Bronchial epithelial cell (primary cell): ENCODE measurements around the gene CADM1. TPM values are rescaled to one million over a fixed set of nuclear protein-coding genes. Genes with fewer than 3 reads are reported as not detected.

Experiments used
- DNase-seq: peaks from one replicate; pipeline ENCODE4 v3.0.0-alpha.2; 2010; ENCODE audit warnings: low read depth
- FAIRE-seq: peaks from 2 replicates; lab custom pipeline; 2011; peaks lifted over from hg19 to GRCh38; lab: Jason Lieb, UNC
- H3K27me3 ChIP-seq: 2 replicates; pipeline ENCODE4 v1.5.1; 2011; ENCODE audit warnings: low read length; ENCODE audit not compliant: control insufficient read depth, insufficient read depth
- H3K36me3 ChIP-seq: 2 replicates; pipeline ENCODE4 v1.5.1; 2011; ENCODE audit warnings: low read length; ENCODE audit not compliant: control insufficient read depth, insufficient read depth
- H3K4me3 ChIP-seq: 2 replicates; pipeline ENCODE4 v1.5.1; 2011; ENCODE audit warnings: mild to moderate bottlenecking, low read depth, low read length, control low read depth
- total RNA-seq: library from RNA; depleted of rRNA; stranded (reverse); fragments of >200 nt; gene quantifications from 2 replicates; pipeline ENCODE4 v1.2.1, GENCODE V29; 2014
- TF ChIP-seq, protein P1 (sequence below): IDR thresholded peaks from 2 replicates; pipeline ENCODE4 v1.5.1; 2011; ENCODE audit warnings: mild to moderate bottlenecking, moderate library complexity, low read length, control low read depth, inconsistent platforms; ENCODE audit not compliant: insufficient read depth, severe bottlenecking

Gene CADM1
- total RNA-seq, 1 donor from 2014 or later: 1.6 TPM

DNA sequence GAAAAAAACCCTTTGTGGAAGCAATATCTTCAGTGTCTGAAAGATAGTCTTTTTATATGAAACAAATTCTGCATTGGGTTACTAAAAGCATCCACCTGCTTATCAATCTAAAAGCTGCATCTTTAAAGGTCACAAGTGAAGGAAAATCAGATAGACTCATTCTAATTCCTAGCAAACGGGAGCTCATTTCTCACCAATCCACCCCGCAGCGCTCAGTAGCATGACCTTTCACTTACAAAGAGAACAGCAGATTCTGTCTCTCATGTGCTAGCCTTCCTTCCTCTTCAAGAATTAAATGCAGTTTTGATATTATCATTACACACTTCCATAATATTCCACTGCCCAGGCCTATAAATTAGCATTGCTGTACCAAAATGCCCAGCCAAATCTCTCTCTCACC is 212.9 kb downstream of the CADM1 start:
- DNase-seq (no peak), FAIRE-seq (no peak)
- TF ChIP-seq, protein P1, sequence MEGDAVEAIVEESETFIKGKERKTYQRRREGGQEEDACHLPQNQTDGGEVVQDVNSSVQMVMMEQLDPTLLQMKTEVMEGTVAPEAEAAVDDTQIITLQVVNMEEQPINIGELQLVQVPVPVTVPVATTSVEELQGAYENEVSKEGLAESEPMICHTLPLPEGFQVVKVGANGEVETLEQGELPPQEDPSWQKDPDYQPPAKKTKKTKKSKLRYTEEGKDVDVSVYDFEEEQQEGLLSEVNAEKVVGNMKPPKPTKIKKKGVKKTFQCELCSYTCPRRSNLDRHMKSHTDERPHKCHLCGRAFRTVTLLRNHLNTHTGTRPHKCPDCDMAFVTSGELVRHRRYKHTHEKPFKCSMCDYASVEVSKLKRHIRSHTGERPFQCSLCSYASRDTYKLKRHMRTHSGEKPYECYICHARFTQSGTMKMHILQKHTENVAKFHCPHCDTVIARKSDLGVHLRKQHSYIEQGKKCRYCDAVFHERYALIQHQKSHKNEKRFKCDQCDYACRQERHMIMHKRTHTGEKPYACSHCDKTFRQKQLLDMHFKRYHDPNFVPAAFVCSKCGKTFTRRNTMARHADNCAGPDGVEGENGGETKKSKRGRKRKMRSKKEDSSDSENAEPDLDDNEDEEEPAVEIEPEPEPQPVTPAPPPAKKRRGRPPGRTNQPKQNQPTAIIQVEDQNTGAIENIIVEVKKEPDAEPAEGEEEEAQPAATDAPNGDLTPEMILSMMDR: no peak
- Histone ChIP-seq H3K27me3 (no peaks in the 10 kb centered on the region), H3K4me3 (no peak overlapping the region), H3K36me3 (no peaks in the 10 kb centered on the region)

DNA sequence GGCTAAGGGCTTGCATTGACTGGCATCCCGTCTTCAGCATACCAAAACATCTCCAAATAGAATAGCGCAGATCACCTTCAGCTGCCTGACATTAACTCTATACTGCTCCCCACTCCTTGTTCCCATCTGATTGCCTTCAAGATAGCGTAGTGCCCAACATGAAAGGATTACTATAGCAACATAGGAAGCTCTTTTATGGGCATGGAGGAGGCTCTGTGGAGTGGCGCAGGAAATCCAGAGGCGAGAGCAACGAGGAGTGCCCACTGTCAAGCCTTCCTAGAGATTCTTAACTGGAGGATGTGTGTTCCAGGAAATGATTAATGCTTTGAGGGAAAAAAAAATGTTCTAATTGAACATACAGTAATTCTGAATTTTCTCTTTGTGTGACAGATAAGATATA is 213.3 kb downstream of the CADM1 start:
- H3K36me3 ChIP-seq: no peaks in the 10 kb centered on the region
- H3K27me3 ChIP-seq: no peaks in the 10 kb centered on the region
- TF ChIP-seq, protein P1: no peak
- no peak overlapping the region for H3K4me3 ChIP-seq
- FAIRE-seq (no peak), DNase-seq (peak; percentile 13)

DNA sequence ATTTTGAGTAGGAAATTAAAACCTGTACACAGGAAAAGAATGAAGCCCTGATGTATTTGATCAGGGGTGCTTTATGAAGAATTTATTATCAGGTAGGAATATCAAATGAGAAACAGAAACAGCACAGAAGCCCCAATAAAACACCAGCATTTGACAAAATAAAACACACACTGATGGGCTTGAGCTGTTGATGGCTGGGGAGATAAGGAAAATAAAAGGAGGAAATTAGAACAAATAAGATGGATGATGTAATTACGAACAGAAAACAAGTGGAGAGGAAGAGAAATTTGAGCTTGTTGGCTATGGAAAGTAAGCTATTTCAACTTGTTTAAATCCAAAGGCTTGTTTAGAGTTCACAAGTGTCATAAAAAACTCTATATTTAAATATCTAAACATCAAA is 213.7 kb downstream of the CADM1 start:
- FAIRE-seq: no peak
- TF ChIP-seq, protein P1: no peak
- H3K27me3 ChIP-seq: no peaks in the 10 kb centered on the region
- H3K4me3 ChIP-seq: no peak overlapping the region
- DNase-seq: no peak
- no peaks in the 10 kb centered on the region for H3K36me3 ChIP-seq

DNA sequence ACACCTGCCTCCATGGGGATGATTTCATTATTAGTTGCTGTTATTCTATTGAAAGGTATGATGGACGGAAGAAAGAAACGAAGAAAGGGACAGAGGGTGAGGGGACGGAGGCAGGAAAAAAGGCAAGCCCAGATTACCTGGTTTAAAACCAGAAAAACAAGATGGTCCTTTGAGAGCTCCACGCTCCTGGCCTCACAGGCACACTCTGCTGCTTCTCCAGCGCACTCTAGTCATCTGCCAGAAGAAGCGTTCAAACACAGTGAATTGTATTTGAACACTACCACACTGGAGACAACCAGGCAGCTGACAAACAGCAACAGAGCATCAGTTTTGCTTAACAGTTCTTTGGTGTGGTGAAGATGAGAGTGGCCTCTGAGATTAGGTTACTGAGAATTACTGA is 216.9 kb downstream of the CADM1 start:
- Histone ChIP-seq H3K27me3 (no peaks in the 10 kb centered on the region), H3K36me3 (no peaks in the 10 kb centered on the region), H3K4me3 (no peak overlapping the region)
- TF ChIP-seq, protein P1: no peak
- DNase-seq: no peak
- no peak for FAIRE-seq

DNA sequence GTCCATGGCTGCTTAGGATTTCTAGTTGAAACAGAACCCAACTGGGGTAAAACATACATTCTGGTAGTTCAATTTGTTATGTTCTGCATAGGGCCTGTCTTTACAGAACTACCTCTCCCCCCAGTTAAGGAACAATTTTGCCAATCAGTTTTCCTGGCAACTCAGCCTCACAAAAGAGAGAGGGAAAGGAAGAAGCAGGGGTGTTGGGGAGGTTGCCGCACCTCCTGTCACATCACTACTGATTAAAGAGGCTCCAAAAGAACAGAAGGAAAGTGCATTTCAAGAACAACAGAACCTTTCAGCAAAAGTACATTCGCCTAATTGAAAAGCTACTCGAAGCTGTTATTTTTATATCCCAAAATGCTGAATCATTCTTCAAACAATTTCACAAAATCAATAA is 217.6 kb downstream of the CADM1 start:
- Histone ChIP-seq H3K4me3 (no peak overlapping the region), H3K36me3 (no peaks in the 10 kb centered on the region), H3K27me3 (no peaks in the 10 kb centered on the region)
- FAIRE-seq (no peak), DNase-seq (no peak)
- TF ChIP-seq, protein P1: no peak

DNA sequence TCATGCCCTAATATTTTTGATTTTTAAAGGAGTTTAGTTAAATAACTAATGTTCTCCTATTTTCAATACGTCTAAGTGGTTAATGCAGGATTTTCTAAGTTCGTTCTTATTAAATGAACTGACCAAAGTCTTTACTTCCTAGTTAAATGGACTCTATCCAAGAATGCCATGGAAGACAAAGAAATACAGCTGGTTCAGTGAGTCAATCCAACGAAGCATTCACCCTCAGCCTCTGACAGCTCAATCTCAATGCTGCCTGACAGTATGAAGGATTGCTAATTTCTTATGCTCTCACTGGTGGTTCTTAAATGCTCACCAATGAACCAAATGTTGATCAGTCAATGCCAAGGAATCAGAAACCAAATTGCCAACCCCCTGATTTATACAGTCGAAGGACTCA is 219.4 kb downstream of the CADM1 start:
- Histone ChIP-seq H3K36me3 (no peaks in the 10 kb centered on the region), H3K4me3 (no peak overlapping the region), H3K27me3 (no peaks in the 10 kb centered on the region)
- FAIRE-seq: no peak
- TF ChIP-seq, protein P1: no peak
- peak; percentile 17 for DNase-seq
